HepG2 (cell line): ENCODE data around the gene TRAPPC5. TPM values are rescaled to one million over a fixed set of nuclear protein-coding genes. Genes with fewer than 3 reads are reported as not detected.

Experiments
- IKZF1 ChIP-seq: fragments of 450-650 bp; IDR thresholded peaks from 2 replicates; pipeline ENCODE4 v1.7.1; 2016
- NBN ChIP-seq: fragments of 450-650 bp; conservative IDR thresholded peaks from 2 replicates; pipeline ENCODE4 v1.6.1; 2017
- RNF2 ChIP-seq: fragments of 450-650 bp; conservative IDR thresholded peaks from 2 replicates; pipeline ENCODE4 v1.6.1; 2016; ENCODE audit warnings: low read depth
- SMAD9 ChIP-seq: sonication (generic); formaldehyde crosslinking; IDR thresholded peaks from 2 replicates; pipeline ENCODE4 v1.5.1; 2020; ENCODE audit warnings: mild to moderate bottlenecking, missing genetic modification reagents
- SNAI1 ChIP-seq: sonication (generic); formaldehyde crosslinking; IDR thresholded peaks from 2 replicates; pipeline ENCODE4 v1.5.0; 2020; ENCODE audit warnings: mild to moderate bottlenecking, missing genetic modification reagents, borderline replicate concordance
- SYNCRIP ChIP-seq: fragments of 200-400 bp; formaldehyde crosslinking; IDR thresholded peaks from 2 replicates; pipeline ENCODE4 v1.6.1; 2018; ENCODE audit warnings: mild to moderate bottlenecking, low read depth, low read length; ENCODE audit not compliant: insufficient read depth
- U2AF2 ChIP-seq: fragments of 200-400 bp; formaldehyde crosslinking; IDR thresholded peaks from 2 replicates; pipeline ENCODE4 v1.6.1; 2017; ENCODE audit warnings: low read depth, mild to moderate bottlenecking, low read length
- UBTF ChIP-seq: sonication (generic); formaldehyde crosslinking; IDR thresholded peaks from 2 replicates; pipeline ENCODE4 v1.4.0; 2020; ENCODE audit warnings: mild to moderate bottlenecking, missing genetic modification reagents
- ZNF180 ChIP-seq: sonication (generic); formaldehyde crosslinking; IDR thresholded peaks from 2 replicates; pipeline ENCODE4 v1.4.0; 2020; ENCODE audit warnings: low read depth, missing genetic modification reagents, borderline replicate concordance
- ZNF260 ChIP-seq: sonication (generic); formaldehyde crosslinking; IDR thresholded peaks from 2 replicates; pipeline ENCODE4 v1.4.0; 2020; ENCODE audit warnings: missing genetic modification reagents, low read depth, mild to moderate bottlenecking, borderline replicate concordance
- ZNF263 ChIP-seq: sonication (generic); formaldehyde crosslinking; IDR thresholded peaks from 2 replicates; pipeline ENCODE4 v1.4.0; 2020; ENCODE audit warnings: missing genetic modification reagents
- ZNF7 ChIP-seq: IDR thresholded peaks from 2 replicates; pipeline ENCODE4 v1.6.1; 2016; ENCODE audit warnings: missing biosample characterization, missing genetic modification reagents
- ZZZ3 ChIP-seq: sonication (generic); formaldehyde crosslinking; IDR thresholded peaks from 2 replicates; pipeline ENCODE4 v1.4.0; 2020; ENCODE audit warnings: missing genetic modification reagents, mild to moderate bottlenecking, borderline replicate concordance
- polyA plus RNA-seq, 8 experiments: library from polyadenylated mRNA; depleted of rRNA in 3 of 8; stranded (reverse) in 7 of 8; unstranded in 1 of 8; fragments of >200 nt; fragmentation: Illumina TruSeq in 4 of 8; extraction: Trizol in 4 of 8; gene quantifications; 2 replicates each; pipeline versions ENCODE4 v1.2.1 to v1.2.3, GENCODE V29; 2011 to 2016; ENCODE audit warnings: low read depth in 4 of 8, missing spikeins in 1 of 8, mixed read lengths in 1 of 8; ENCODE audit not compliant: insufficient read depth in 1 of 8
- total RNA-seq, 5 experiments: library from RNA; depleted of rRNA; stranded (reverse); fragments of >200 nt; fragmentation: Illumina TruSeq; extraction: Trizol; gene quantifications; 2 replicates each; pipeline ENCODE4 v1.2.3, GENCODE V29; 2016; ENCODE audit warnings: low read depth in 1 of 5
- TF ChIP-seq, protein P1 (sequence below): sonication (generic); formaldehyde crosslinking; conservative IDR thresholded peaks from 2 replicates; pipeline ENCODE4 v1.5.0; 2020; ENCODE audit warnings: missing genetic modification reagents
- TF ChIP-seq, protein P2 (sequence below): sonication (generic); formaldehyde crosslinking; IDR thresholded peaks from 2 replicates; pipeline ENCODE4 v1.5.0; 2020; ENCODE audit warnings: missing genetic modification reagents
- TF ChIP-seq, protein P3 (sequence below): sonication (generic); formaldehyde crosslinking; IDR thresholded peaks from 2 replicates; pipeline ENCODE4 v1.5.1; 2020; ENCODE audit warnings: mild to moderate bottlenecking, moderate library complexity, missing genetic modification reagents

TRAPPC5 gene
- total and polyA plus RNA-seq, 2 of the 13 experiments (the other 11 are each of a cell fraction or from before 2014, with no cell fraction given) = 38.5 to 78.7 TPM

GRCh38 chr19:7637374-7638256 is 43.0 kb upstream of the TRAPPC5 start (continued):
- TF ChIP-seq, protein P1, sequence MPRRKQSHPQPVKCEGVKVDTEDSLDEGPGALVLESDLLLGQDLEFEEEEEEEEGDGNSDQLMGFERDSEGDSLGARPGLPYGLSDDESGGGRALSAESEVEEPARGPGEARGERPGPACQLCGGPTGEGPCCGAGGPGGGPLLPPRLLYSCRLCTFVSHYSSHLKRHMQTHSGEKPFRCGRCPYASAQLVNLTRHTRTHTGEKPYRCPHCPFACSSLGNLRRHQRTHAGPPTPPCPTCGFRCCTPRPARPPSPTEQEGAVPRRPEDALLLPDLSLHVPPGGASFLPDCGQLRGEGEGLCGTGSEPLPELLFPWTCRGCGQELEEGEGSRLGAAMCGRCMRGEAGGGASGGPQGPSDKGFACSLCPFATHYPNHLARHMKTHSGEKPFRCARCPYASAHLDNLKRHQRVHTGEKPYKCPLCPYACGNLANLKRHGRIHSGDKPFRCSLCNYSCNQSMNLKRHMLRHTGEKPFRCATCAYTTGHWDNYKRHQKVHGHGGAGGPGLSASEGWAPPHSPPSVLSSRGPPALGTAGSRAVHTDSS (CRISPR knock-in tag) = no peak
- TF ChIP-seq, protein P2, sequence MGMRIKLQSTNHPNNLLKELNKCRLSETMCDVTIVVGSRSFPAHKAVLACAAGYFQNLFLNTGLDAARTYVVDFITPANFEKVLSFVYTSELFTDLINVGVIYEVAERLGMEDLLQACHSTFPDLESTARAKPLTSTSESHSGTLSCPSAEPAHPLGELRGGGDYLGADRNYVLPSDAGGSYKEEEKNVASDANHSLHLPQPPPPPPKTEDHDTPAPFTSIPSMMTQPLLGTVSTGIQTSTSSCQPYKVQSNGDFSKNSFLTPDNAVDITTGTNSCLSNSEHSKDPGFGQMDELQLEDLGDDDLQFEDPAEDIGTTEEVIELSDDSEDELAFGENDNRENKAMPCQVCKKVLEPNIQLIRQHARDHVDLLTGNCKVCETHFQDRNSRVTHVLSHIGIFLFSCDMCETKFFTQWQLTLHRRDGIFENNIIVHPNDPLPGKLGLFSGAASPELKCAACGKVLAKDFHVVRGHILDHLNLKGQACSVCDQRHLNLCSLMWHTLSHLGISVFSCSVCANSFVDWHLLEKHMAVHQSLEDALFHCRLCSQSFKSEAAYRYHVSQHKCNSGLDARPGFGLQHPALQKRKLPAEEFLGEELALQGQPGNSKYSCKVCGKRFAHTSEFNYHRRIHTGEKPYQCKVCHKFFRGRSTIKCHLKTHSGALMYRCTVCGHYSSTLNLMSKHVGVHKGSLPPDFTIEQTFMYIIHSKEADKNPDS (CRISPR knock-in tag) = no peak
- TF ChIP-seq ZZZ3 (CRISPR knock-in tag) (no peak), NBN (no peak), ZNF180 (CRISPR knock-in tag) (no peak), SNAI1 (CRISPR knock-in tag) (no peak), U2AF2 (no peak), SYNCRIP (no peak), ZNF7 (no peak), ZNF263 (CRISPR knock-in tag) (no peak), ZNF260 (no peak), RNF2 (no peak), SMAD9 (CRISPR knock-in tag) (no peak), UBTF (no peak), IKZF1 (no peak)
- TF ChIP-seq, protein P3, sequence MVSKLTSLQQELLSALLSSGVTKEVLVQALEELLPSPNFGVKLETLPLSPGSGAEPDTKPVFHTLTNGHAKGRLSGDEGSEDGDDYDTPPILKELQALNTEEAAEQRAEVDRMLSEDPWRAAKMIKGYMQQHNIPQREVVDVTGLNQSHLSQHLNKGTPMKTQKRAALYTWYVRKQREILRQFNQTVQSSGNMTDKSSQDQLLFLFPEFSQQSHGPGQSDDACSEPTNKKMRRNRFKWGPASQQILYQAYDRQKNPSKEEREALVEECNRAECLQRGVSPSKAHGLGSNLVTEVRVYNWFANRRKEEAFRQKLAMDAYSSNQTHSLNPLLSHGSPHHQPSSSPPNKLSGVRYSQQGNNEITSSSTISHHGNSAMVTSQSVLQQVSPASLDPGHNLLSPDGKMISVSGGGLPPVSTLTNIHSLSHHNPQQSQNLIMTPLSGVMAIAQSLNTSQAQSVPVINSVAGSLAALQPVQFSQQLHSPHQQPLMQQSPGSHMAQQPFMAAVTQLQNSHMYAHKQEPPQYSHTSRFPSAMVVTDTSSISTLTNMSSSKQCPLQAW (CRISPR knock-in tag) = 0 out of 2 replicates have a peak, but pooled peaks have one; percentile 25
